K562 (cell line): ENCODE measurements around the gene ZNF366. TPM values are rescaled to one million over a fixed set of nuclear protein-coding genes. Genes with fewer than 3 reads are reported as not detected.

Source experiments
- ATAC-seq: fragments of 200-7000 bp; cut with Tn5 transposase; 3 replicates; pipeline ENCODE4 v1.9.1; 2020; ENCODE audit warnings: moderate library complexity
- BruUV-seq: library from RNA; stranded (reverse); fragments of 400-500 nt; replicated peaks from 2 replicates; lab custom pipeline; 2021; lab: Mats Ljungman, UMichigan
- CTCF ChIA-PET: fragments of 300-600 bp; formaldehyde crosslinking; extraction: SDS; loops from one replicate; lab custom pipeline; 2021; ENCODE audit warnings: low intra/inter-chr PET ratio; lab: Yijun Ruan, JAX
- POLR2A ChIA-PET: fragments of 300-600, 350-650 bp; sonication (Branson Sonifier 250); formaldehyde crosslinking; extraction: SDS; loops from one replicate; lab custom pipeline; 2021; ENCODE audit warnings: antibody characterized with exemption, inconsistent platforms; lab: Yijun Ruan, JAX
- DNase-seq, 4 experiments: peaks; one replicate each; pipeline versions ENCODE4 v3.0.0 to v3.0.0-alpha.2; 2011 to 2018; ENCODE audit warnings: low spot score in 3 of 4, mixed read lengths in 3 of 4; ENCODE audit errors: extremely low read depth in 1 of 4
- FAIRE-seq: peaks from 2 replicates; lab custom pipeline; 2011; peaks lifted over from hg19 to GRCh38; lab: Jason Lieb, UNC
- H2AFZ ChIP-seq: 2 replicates; pipeline ENCODE4 v1.6.0; 2011; ENCODE audit warnings: low read depth, low read length, control low read depth, inconsistent platforms
- H3K27ac ChIP-seq: fragments of 200-600 bp; 3 replicates; pipeline ENCODE4 v1.8.0; 2011; ENCODE audit warnings: low read depth, mild to moderate bottlenecking, control low read depth, inconsistent platforms, low read length, moderate library complexity, mixed read lengths; ENCODE audit errors: extremely low read depth
- H3K27me3 ChIP-seq, 2 experiments: fragments of 300-600 bp in 1 of 2; 2 replicates in 1 of 2; 3 replicates in 1 of 2; pipeline versions ENCODE4 v1.6.0 to v1.8.0; 2011; ENCODE audit warnings: inconsistent platforms in 2 of 2, low read length in 2 of 2, mild to moderate bottlenecking in 1 of 2, mixed read lengths in 1 of 2, moderate library complexity in 1 of 2; ENCODE audit not compliant: control insufficient read depth in 2 of 2, insufficient read depth in 2 of 2
- H3K36me3 ChIP-seq: fragments of 300-600 bp; 3 replicates; pipeline ENCODE4 v1.8.0; 2011; ENCODE audit warnings: mild to moderate bottlenecking, low read length, inconsistent platforms; ENCODE audit not compliant: control insufficient read depth, insufficient read depth
- H3K4me1 ChIP-seq, 2 experiments: fragments of 200-600 bp in 1 of 2; replicated peaks in 1 of 2; 2 replicates in 1 of 2; 3 replicates in 1 of 2; pipeline versions ENCODE4 v1.5.1 to v1.8.0; 2011; ENCODE audit warnings: inconsistent platforms in 2 of 2, low read length in 2 of 2, mild to moderate bottlenecking in 1 of 2, mixed read lengths in 1 of 2, moderate library complexity in 1 of 2; ENCODE audit not compliant: control insufficient read depth in 2 of 2, insufficient read depth in 2 of 2
- H3K4me2 ChIP-seq: 2 replicates; pipeline ENCODE4 v1.6.1; 2011; ENCODE audit warnings: low read length, control low read depth, inconsistent platforms, mixed read lengths; ENCODE audit not compliant: insufficient read depth
- H3K4me3 ChIP-seq: fragments of 200-600 bp; sonication (generic), shearing (Covaris generic); 2 replicates; pipeline ENCODE4 v1.5.1; 2016; ENCODE audit warnings: control low read depth, inconsistent platforms
- H3K79me2 ChIP-seq: fragments of 200-600 bp; 3 replicates; pipeline ENCODE4 v1.8.0; 2011; ENCODE audit warnings: low read length, inconsistent platforms; ENCODE audit not compliant: control insufficient read depth, insufficient read depth
- H3K9ac ChIP-seq, 2 experiments: 2 replicates each; pipeline versions ENCODE4 v1.6.0 to v1.6.1; 2011; ENCODE audit warnings: low read depth in 2 of 2, low read length in 2 of 2, control low read depth in 1 of 2, inconsistent platforms in 1 of 2, mild to moderate bottlenecking in 1 of 2, mixed read lengths in 1 of 2; ENCODE audit not compliant: insufficient read depth in 1 of 2
- H3K9me1 ChIP-seq: one replicate; pipeline ENCODE4 v1.6.0; 2011; ENCODE audit warnings: inconsistent platforms, mild to moderate bottlenecking, low read length, moderate library complexity; ENCODE audit not compliant: control insufficient read depth, insufficient read depth
- H3K9me3 ChIP-seq: replicated peaks from 2 replicates; pipeline ENCODE4 v1.5.1; 2011; ENCODE audit warnings: low read depth, low read length, inconsistent platforms; ENCODE audit not compliant: control insufficient read depth, insufficient read depth
- H4K20me1 ChIP-seq: replicated peaks from 2 replicates; pipeline ENCODE4 v1.6.1; 2011; ENCODE audit warnings: low read length, inconsistent platforms, mixed read lengths; ENCODE audit not compliant: control insufficient read depth, insufficient read depth
- CEBPB ChIP-seq: fragments of 450-650 bp; IDR thresholded peaks from 2 replicates; pipeline ENCODE4 v1.6.1; 2016; ENCODE audit warnings: missing genetic modification characterization, missing compliant biosample characterization
- FIP1L1 ChIP-seq: fragments of 200-400 bp; formaldehyde crosslinking; IDR thresholded peaks from 2 replicates; pipeline ENCODE4 v1.6.1; 2018; ENCODE audit warnings: mild to moderate bottlenecking, low read depth, low read length; ENCODE audit not compliant: poor library complexity, severe bottlenecking
- NUFIP1 ChIP-seq: fragments of 450-650 bp; IDR thresholded peaks from 2 replicates; pipeline ENCODE4 v1.6.1; 2018; ENCODE audit not compliant: partially characterized antibody
- PRPF4 ChIP-seq: fragments of 200-400 bp; formaldehyde crosslinking; IDR thresholded peaks from one replicate; pipeline ENCODE4 v1.6.1; 2017; ENCODE audit warnings: low read length, low read depth, mild to moderate bottlenecking; ENCODE audit not compliant: insufficient read depth, poor library complexity, severe bottlenecking
- ZFX ChIP-seq: sonication (generic); formaldehyde crosslinking; IDR thresholded peaks from 2 replicates; pipeline ENCODE4 v1.8.0; 2022; ENCODE audit warnings: mild to moderate bottlenecking, missing genetic modification reagents, moderate library complexity
- WGBS: fragments of 100-300 bp; shearing (Covaris generic); methylation state at CpG from one replicate; pipeline ENCODE4 v1.1.6; 2016; ENCODE audit warnings: low coverage, mixed read lengths; ENCODE audit not compliant: insufficient coverage; ENCODE audit errors: missing lambda C conversion rate; 5-methylcytosine and 5-hydroxymethylcytosine counted together
- in situ Hi-C: fragments of 300-500 bp; cut with MboI; formaldehyde crosslinking; loops from 4 replicates; pipeline ENCODE4 v1.15.0; 2018; ENCODE audit warnings: inconsistent platforms, mixed read lengths
- intact Hi-C: fragments of 100-400 bp; cut with micrococcal nuclease; formaldehyde crosslinking; loops from 2 replicates; pipeline ENCODE4 v1.14.2; 2022
- polyA plus RNA-seq, 8 experiments: library from polyadenylated mRNA; depleted of rRNA in 4 of 8; stranded (reverse) in 5 of 8; unstranded in 3 of 8; fragments of >200 nt; fragmentation: Nextera tagmentation in 2 of 8; fragmentation: Illumina TruSeq in 1 of 8; extraction: Ambion mirVana in 2 of 8; extraction: Trizol in 1 of 8; gene quantifications; 2 replicates each; pipeline versions ENCODE4 v1.2.1 to v1.2.3, GENCODE V29; 2011 to 2014; ENCODE audit warnings: inconsistent platforms in 1 of 8, missing spikeins in 1 of 8
- total RNA-seq, 7 experiments: library from RNA; depleted of rRNA in 6 of 7; stranded (reverse); fragments of >200 nt in 6 of 7; fragmentation: Illumina TruSeq in 2 of 7; extraction: Trizol in 2 of 7; gene quantifications; 2 replicates each; pipeline versions ENCODE4 v1.2.1 to v1.2.3, GENCODE V29; 2011 to 2021; ENCODE audit warnings: low replicate concordance in 1 of 7
- TF ChIP-seq, protein P1 (sequence below): fragments of 200-400 bp; formaldehyde crosslinking; IDR thresholded peaks from 2 replicates; pipeline ENCODE4 v1.6.1; 2017; ENCODE audit warnings: mild to moderate bottlenecking, low read depth, low read length, moderate library complexity
- TF ChIP-seq, protein P2 (sequence below): fragments of 450-650 bp; IDR thresholded peaks from 2 replicates; pipeline ENCODE4 v1.6.1; 2016
- TF ChIP-seq, protein P3 (sequence below): sonication (generic); formaldehyde crosslinking; IDR thresholded peaks from 2 replicates; pipeline ENCODE4 v1.8.0; 2022; ENCODE audit warnings: missing genetic modification reagents, mild to moderate bottlenecking, borderline replicate concordance
- TF ChIP-seq, protein P4 (sequence below): fragments of 450-650 bp; IDR thresholded peaks from 2 replicates; pipeline ENCODE4 v1.6.1; 2016; ENCODE audit warnings: borderline replicate concordance
- TF ChIP-seq, protein P5 (sequence below): fragments of 250-450 bp; sonication (Bioruptor Pico); IDR thresholded peaks from 2 replicates; pipeline ENCODE4 v1.8.0; 2022; ENCODE audit warnings: inconsistent platforms, mild to moderate bottlenecking, moderate library complexity, borderline replicate concordance

ZNF366 gene
- total and polyA plus RNA-seq, 9 of the 15 experiments (the other 6 are each of a cell fraction or from before 2014, with no cell fraction given) = not detected

DNA sequence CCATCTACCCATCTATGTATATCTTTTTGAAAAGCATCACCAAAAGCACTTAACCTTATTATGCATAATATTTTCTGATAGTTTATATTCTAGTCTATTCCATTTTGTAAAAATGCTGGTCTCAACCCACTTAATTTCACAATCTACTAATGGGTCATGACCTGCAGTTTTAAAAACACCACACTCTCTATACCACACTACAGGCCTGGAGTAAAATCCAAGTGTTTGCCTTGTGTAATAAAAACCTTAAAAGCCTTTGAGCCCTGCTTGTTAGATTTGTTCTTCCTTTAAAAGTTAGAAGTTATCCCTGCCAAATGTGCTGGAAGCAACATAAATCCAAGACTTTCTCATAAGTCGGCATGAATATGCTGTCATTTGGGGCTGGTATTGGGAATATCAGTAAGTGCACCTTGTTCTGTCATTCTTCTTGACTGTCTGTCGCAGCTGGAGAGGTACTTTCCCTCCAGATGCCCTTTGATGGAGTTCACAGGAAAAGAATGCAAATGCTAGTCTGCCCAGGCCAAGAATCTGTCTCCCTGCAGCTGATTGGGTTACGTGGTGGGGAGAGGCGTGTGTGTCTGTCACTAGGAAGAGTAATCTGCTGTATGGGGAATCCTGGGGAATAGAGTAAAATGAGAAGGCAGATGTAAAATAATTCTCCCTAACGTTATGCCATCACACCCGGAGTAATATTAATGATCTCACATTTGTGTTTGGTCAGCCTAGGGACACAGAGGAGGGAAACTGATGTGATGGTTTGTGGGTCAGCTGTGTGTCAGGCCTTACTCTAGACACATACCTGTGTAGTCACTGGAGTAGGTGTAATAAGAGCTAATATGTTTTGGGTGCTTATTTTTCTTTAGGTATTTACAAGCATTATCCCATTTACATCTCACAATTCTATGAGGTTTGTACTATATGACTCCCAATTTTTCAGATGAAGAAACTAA is 79.4 kb downstream of the ZNF366 start:
- peaks cover 0 to 5% of the 10 kb centered on the region in 2 experiments; a peak in 2 of 5 replicates for H3K27me3 ChIP-seq
- CTCF ChIA-PET = no interaction called here

More for the DNA sequence above, 79.4 kb downstream of the ZNF366 start:
- Histone ChIP-seq H3K79me2 (no peaks in the 10 kb centered on the region), H3K4me3 (no peak overlapping the region), H3K4me2 (no peak overlapping the region), H3K9me1 (no peaks in the 10 kb centered on the region), H3K4me1 (no peaks in the 10 kb centered on the region; a peak in 1 of 5 replicates), H2AFZ (no peak overlapping the region), H3K27ac (no peak overlapping the region), H4K20me1 (no peaks in the 10 kb centered on the region), H3K9ac (no peak overlapping the region), H3K9me3 (no peaks in the 10 kb centered on the region), H3K36me3 (no peaks in the 10 kb centered on the region)
- POLR2A ChIA-PET = no interaction called here
- FAIRE-seq = no peak
- ATAC-seq = no peak
- WGBS = 9% methylated on average over 6 of the region's 6 CpGs
- intact Hi-C loops = no loop called here
- DNase-seq = no peak
- TF ChIP-seq, protein P1, sequence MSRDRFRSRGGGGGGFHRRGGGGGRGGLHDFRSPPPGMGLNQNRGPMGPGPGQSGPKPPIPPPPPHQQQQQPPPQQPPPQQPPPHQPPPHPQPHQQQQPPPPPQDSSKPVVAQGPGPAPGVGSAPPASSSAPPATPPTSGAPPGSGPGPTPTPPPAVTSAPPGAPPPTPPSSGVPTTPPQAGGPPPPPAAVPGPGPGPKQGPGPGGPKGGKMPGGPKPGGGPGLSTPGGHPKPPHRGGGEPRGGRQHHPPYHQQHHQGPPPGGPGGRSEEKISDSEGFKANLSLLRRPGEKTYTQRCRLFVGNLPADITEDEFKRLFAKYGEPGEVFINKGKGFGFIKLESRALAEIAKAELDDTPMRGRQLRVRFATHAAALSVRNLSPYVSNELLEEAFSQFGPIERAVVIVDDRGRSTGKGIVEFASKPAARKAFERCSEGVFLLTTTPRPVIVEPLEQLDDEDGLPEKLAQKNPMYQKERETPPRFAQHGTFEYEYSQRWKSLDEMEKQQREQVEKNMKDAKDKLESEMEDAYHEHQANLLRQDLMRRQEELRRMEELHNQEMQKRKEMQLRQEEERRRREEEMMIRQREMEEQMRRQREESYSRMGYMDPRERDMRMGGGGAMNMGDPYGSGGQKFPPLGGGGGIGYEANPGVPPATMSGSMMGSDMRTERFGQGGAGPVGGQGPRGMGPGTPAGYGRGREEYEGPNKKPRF = no peak
- TF ChIP-seq PRPF4 (no peak), NUFIP1 (no peak), FIP1L1 (no peak), ZFX (CRISPR knock-in tag) (no peak), CEBPB (tag) (no peak)
- TF ChIP-seq, protein P2, sequence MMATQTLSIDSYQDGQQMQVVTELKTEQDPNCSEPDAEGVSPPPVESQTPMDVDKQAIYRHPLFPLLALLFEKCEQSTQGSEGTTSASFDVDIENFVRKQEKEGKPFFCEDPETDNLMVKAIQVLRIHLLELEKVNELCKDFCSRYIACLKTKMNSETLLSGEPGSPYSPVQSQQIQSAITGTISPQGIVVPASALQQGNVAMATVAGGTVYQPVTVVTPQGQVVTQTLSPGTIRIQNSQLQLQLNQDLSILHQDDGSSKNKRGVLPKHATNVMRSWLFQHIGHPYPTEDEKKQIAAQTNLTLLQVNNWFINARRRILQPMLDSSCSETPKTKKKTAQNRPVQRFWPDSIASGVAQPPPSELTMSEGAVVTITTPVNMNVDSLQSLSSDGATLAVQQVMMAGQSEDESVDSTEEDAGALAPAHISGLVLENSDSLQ = no peak
- TF ChIP-seq, protein P3, sequence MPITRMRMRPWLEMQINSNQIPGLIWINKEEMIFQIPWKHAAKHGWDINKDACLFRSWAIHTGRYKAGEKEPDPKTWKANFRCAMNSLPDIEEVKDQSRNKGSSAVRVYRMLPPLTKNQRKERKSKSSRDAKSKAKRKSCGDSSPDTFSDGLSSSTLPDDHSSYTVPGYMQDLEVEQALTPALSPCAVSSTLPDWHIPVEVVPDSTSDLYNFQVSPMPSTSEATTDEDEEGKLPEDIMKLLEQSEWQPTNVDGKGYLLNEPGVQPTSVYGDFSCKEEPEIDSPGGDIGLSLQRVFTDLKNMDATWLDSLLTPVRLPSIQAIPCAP (CRISPR knock-in tag) = no peak
- TF ChIP-seq, protein P4, sequence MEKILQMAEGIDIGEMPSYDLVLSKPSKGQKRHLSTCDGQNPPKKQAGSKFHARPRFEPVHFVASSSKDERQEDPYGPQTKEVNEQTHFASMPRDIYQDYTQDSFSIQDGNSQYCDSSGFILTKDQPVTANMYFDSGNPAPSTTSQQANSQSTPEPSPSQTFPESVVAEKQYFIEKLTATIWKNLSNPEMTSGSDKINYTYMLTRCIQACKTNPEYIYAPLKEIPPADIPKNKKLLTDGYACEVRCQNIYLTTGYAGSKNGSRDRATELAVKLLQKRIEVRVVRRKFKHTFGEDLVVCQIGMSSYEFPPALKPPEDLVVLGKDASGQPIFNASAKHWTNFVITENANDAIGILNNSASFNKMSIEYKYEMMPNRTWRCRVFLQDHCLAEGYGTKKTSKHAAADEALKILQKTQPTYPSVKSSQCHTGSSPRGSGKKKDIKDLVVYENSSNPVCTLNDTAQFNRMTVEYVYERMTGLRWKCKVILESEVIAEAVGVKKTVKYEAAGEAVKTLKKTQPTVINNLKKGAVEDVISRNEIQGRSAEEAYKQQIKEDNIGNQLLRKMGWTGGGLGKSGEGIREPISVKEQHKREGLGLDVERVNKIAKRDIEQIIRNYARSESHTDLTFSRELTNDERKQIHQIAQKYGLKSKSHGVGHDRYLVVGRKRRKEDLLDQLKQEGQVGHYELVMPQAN = no peak
- TF ChIP-seq, protein P5, sequence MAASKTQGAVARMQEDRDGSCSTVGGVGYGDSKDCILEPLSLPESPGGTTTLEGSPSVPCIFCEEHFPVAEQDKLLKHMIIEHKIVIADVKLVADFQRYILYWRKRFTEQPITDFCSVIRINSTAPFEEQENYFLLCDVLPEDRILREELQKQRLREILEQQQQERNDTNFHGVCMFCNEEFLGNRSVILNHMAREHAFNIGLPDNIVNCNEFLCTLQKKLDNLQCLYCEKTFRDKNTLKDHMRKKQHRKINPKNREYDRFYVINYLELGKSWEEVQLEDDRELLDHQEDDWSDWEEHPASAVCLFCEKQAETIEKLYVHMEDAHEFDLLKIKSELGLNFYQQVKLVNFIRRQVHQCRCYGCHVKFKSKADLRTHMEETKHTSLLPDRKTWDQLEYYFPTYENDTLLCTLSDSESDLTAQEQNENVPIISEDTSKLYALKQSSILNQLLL (CRISPR knock-in tag) = no peak
- no TSS peak for BruUV-seq
- in situ Hi-C loops = no loop called here
